NCI-H2107 treated with DMSO at 0.1 percent for 48 hours (cell line): ENCODE data around the gene RASA3.
"Not testable (repeated sequence)": the region's sequence is repeated elsewhere in the genome, so short reads cannot be mapped to it uniquely, and the experiment has no call there.

ENCODE experiments used
- DNase-seq: peaks from one replicate; lab custom pipeline; 2025; ENCODE audit not compliant: unreplicated experiment; lab: John Stamatoyannopoulos, UW

The RASA3 gene

GRCh38 chr13:114155926-114156883 is 23.8 kb upstream of the RASA3 start:
- DNase-seq: no peak

- no peak for DNase-seq
Observed at GRCh38 chr13:114155320-114155719, 22.9 kb upstream of the RASA3 start.

GRCh38 chr13:114154476-114154875 is 22.1 kb upstream of the RASA3 start:
- no peak for DNase-seq

GRCh38 chr13:114153485-114154080 is 21.2 kb upstream of the RASA3 start:
- no peak for DNase-seq

GRCh38 chr13:114152831-114153371 is 20.5 kb upstream of the RASA3 start:
- DNase-seq: no peak

GRCh38 chr13:114152285-114152645 is 19.8 kb upstream of the RASA3 start:
- DNase-seq: no peak

- DNase-seq: peak; percentile 16
Observed at GRCh38 chr13:114151565-114152284, 19.3 kb upstream of the RASA3 start.

GRCh38 chr13:114151031-114151430 is 18.6 kb upstream of the RASA3 start:
- no peak for DNase-seq

GRCh38 chr13:114149774-114150740 is 17.6 kb upstream of the RASA3 start:
- peak; percentile 95 for DNase-seq

GRCh38 chr13:114148886-114149285 is 16.5 kb upstream of the RASA3 start:
- not testable (repeated sequence) for DNase-seq

GRCh38 chr13:114148521-114148855 is 16.1 kb upstream of the RASA3 start:
- peak; percentile 42 for DNase-seq

GRCh38 chr13:114147803-114148520 is 15.5 kb upstream of the RASA3 start:
- no peak for DNase-seq

- DNase-seq: no peak
Observed at GRCh38 chr13:114146629-114147028, 14.2 kb upstream of the RASA3 start.

GRCh38 chr13:114146173-114146572 is 13.8 kb upstream of the RASA3 start:
- DNase-seq: no peak

- DNase-seq: no peak
Observed at GRCh38 chr13:114145722-114146121, 13.3 kb upstream of the RASA3 start.

GRCh38 chr13:114145256-114145655 is 12.8 kb upstream of the RASA3 start:
- no peak for DNase-seq

GRCh38 chr13:114144606-114145244 is 12.3 kb upstream of the RASA3 start:
- DNase-seq: no peak

GRCh38 chr13:114143806-114144605 is 11.6 kb upstream of the RASA3 start:
- no peak for DNase-seq
